ENCODE data around the gene FAM210B.

- TF ChIP-seq POLR2AphosphoS5 (IDR thresholded peaks at IDR 0.05; ENCODE audit: low read depth, low read length) = no peak
- TF ChIP-seq POLR2A (IDR thresholded peaks at IDR 0.05; ENCODE audit: low read depth, low read length) = no peak
- no peak for TF ChIP-seq TAF1 (IDR thresholded peaks at IDR 0.05; ENCODE audit: low read depth, low read length)
Measured at GRCh38 chr20:56383334-56383733, 24.6 kb downstream of the FAM210B start.
